Sigmoid colon (tissue), 7 donors: ENCODE data around the gene FILIP1L. TPM values are rescaled to one million over a fixed set of nuclear protein-coding genes. Genes with fewer than 3 reads are reported as not detected.

Experiments used
- DNase-seq: peaks from one replicate; pipeline ENCODE4 v3.0.0-alpha.2; 2019
- H3K27ac ChIP-seq, 4 donors: fragments of 200-600 bp; sonication (generic); one replicate each; pipeline ENCODE4 v1.5.1; 2016 to 2019; ENCODE audit warnings: mild to moderate bottlenecking in 1 of 4
- H3K27me3 ChIP-seq, 3 donors: fragments of 200-600 bp; sonication (generic); one replicate each; pipeline ENCODE4 v1.5.1; 2019; ENCODE audit warnings: mild to moderate bottlenecking in 1 of 3
- H3K36me3 ChIP-seq, 4 donors: fragments of 200-600 bp; sonication (generic); one replicate each; pipeline ENCODE4 v1.5.1; 2016 to 2019
- H3K4me1 ChIP-seq, 4 donors: fragments of 200-600 bp; sonication (generic); one replicate each; pipeline ENCODE4 v1.5.1; 2017 to 2019
- H3K4me3 ChIP-seq, 4 donors: fragments of 200-600 bp; sonication (generic); one replicate each; pipeline ENCODE4 v1.5.1; 2017 to 2019; ENCODE audit warnings: mild to moderate bottlenecking in 2 of 4, moderate library complexity in 1 of 4
- H3K9me3 ChIP-seq, 4 donors: fragments of 200-600 bp in 3 of 4; sonication (generic) in 3 of 4; one replicate each; pipeline versions ENCODE4 v1.5.1 to v1.6.1; 2013 to 2019
- CTCF ChIP-seq, 4 experiments: fragments of 450-650 bp in 3 of 4; fragments of 200-600 bp in 1 of 4; IDR thresholded peaks; one replicate each; pipeline ENCODE4 v1.5.1; 2016 to 2019; ENCODE audit warnings: antibody characterized with exemption in 4 of 4, mild to moderate bottlenecking in 3 of 4, moderate library complexity in 2 of 4
- EP300 ChIP-seq, 4 donors: sonication (generic); formaldehyde crosslinking; IDR thresholded peaks; one replicate each; pipeline ENCODE4 v1.6.1; 2017; ENCODE audit warnings: antibody characterized with exemption in 4 of 4
- POLR2A ChIP-seq, 2 donors: fragments of 450-650 bp; IDR thresholded peaks; one replicate each; pipeline ENCODE4 v1.6.1; 2016; ENCODE audit warnings: antibody characterized with exemption in 2 of 2, mild to moderate bottlenecking in 2 of 2, moderate library complexity in 2 of 2
- POLR2AphosphoS5 ChIP-seq, 4 donors: sonication (generic); formaldehyde crosslinking; IDR thresholded peaks; one replicate each; pipeline ENCODE4 v1.6.1; 2017; ENCODE audit warnings: antibody characterized with exemption in 4 of 4
- WGBS, 2 donors: extraction: QIAGEN DNeasy Blood & Tissue Kit; methylation state at CpG; one replicate each; pipeline ENCODE4 v1.1.7; 2013; 5-methylcytosine and 5-hydroxymethylcytosine counted together
- intact Hi-C: fragments of 100-400 bp; cut with DNase I; formaldehyde crosslinking; loops from one replicate; pipeline ENCODE4 v1.15.1; 2023
- polyA plus RNA-seq, 3 donors: library from polyadenylated mRNA; stranded (reverse); fragments of 200-250 nt; gene quantifications; one replicate each; pipeline ENCODE4 v1.2.3, GENCODE V29; 2013
- total RNA-seq, 4 donors: library from RNA; depleted of rRNA; stranded (reverse); fragments of >200 nt; gene quantifications; one replicate each; pipeline ENCODE4 v1.1.0, GENCODE V29; 2016
- donor health status: healthy with polysubstance abuse.
- donor health status: Bipolar disorder and iron deficiency.
- donor health status: healthy.

Gene FILIP1L
- total and polyA plus RNA-seq, 7 donors, result 6.0 to 93.3 (median 42.5) TPM

GRCh38 chr3:100039075-100039474, 75.2 kb downstream of the FILIP1L start:
- no peaks in the 10 kb centered on the region for H3K27me3 ChIP-seq
- no peaks in the 10 kb centered on the region for H3K9me3 ChIP-seq
- no peak for DNase-seq
- peak overlapping the region in 3 of 4 donors; percentile 87 to 92 (median 91) for H3K27ac ChIP-seq
- intact Hi-C loops, result no loop called here
- TF ChIP-seq POLR2A (IDR thresholded peaks at IDR 0.05) (no peak), EP300 (IDR thresholded peaks at IDR 0.05) (no peak), CTCF (IDR thresholded peaks at IDR 0.05) (no peak), POLR2AphosphoS5 (IDR thresholded peaks at IDR 0.05) (no peak)
- H3K4me3 ChIP-seq, result no peak overlapping the region
- H3K4me1 ChIP-seq, result peaks cover 0 to 50% (median 38%) of the 10 kb centered on the region in 4 donors
- no peaks in the 10 kb centered on the region for H3K36me3 ChIP-seq

- Histone ChIP-seq H3K9me3 (no peaks in the 10 kb centered on the region), H3K27me3 (no peaks in the 10 kb centered on the region), H3K36me3 (no peaks in the 10 kb centered on the region), H3K27ac (peak overlapping the region in 3 of 4 donors; percentile 4 to 59 (median 18)), H3K4me3 (no peak overlapping the region), H3K4me1 (peaks cover 0 to 32% (median 26%) of the 10 kb centered on the region in 4 donors)
- intact Hi-C loops, result no loop called here
- 92% methylated on average over 3 of the region's 3 CpGs for WGBS, 2 donors
- TF ChIP-seq POLR2A (IDR thresholded peaks at IDR 0.05) (no peak), CTCF (IDR thresholded peaks at IDR 0.05) (no peak), POLR2AphosphoS5 (IDR thresholded peaks at IDR 0.05) (no peak), EP300 (IDR thresholded peaks at IDR 0.05) (no peak)
- no peak for DNase-seq
Observed at GRCh38 chr3:100033903-100034471, 80.3 kb downstream of the FILIP1L start.

- Histone ChIP-seq H3K9me3 (no peaks in the 10 kb centered on the region), H3K27ac (peak overlapping the region in 3 of 4 donors; percentile 4 to 59 (median 18)), H3K4me1 (peaks cover 0 to 32% (median 26%) of the 10 kb centered on the region in 4 donors), H3K27me3 (no peaks in the 10 kb centered on the region), H3K36me3 (no peaks in the 10 kb centered on the region), H3K4me3 (no peak overlapping the region)
- WGBS, 2 donors, result 17 to 52% methylated on average over 1 of the region's 1 CpG
- intact Hi-C loops, result no loop called here
- TF ChIP-seq POLR2A (IDR thresholded peaks at IDR 0.05), result no peak
- DNase-seq, result no peak
Observed at GRCh38 chr3:100033184-100033583, 81.1 kb downstream of the FILIP1L start.

- no peaks in the 10 kb centered on the region for H3K9me3 ChIP-seq
- H3K36me3 ChIP-seq, result no peaks in the 10 kb centered on the region
- TF ChIP-seq POLR2AphosphoS5 (IDR thresholded peaks at IDR 0.05) (no peak), CTCF (IDR thresholded peaks at IDR 0.05) (no peak), POLR2A (IDR thresholded peaks at IDR 0.05) (no peak), EP300 (IDR thresholded peaks at IDR 0.05) (no peak)
- intact Hi-C loops, result no loop called here
- WGBS, 2 donors, result 85 to 87% methylated on average over 5 of the region's 5 CpGs
- no peaks in the 10 kb centered on the region for H3K27me3 ChIP-seq
- peaks cover 0 to 32% (median 26%) of the 10 kb centered on the region in 4 donors for H3K4me1 ChIP-seq
- DNase-seq, result no peak
- peak overlapping the region in 1 of 4 donors; percentile 59 for H3K27ac ChIP-seq
- no peak overlapping the region for H3K4me3 ChIP-seq
Observed at GRCh38 chr3:100032243-100032642, 82.1 kb downstream of the FILIP1L start.

GRCh38 chr3:100030914-100031425, 83.3 kb downstream of the FILIP1L start:
- peaks cover 0 to 32% (median 26%) of the 10 kb centered on the region in 4 donors for H3K4me1 ChIP-seq
- no peaks in the 10 kb centered on the region for H3K9me3 ChIP-seq
- DNase-seq, result no peak
- no peaks in the 10 kb centered on the region for H3K27me3 ChIP-seq
- no peak overlapping the region for H3K27ac ChIP-seq
- no peak overlapping the region for H3K4me3 ChIP-seq
- intact Hi-C loops, result no loop called here
- H3K36me3 ChIP-seq, result no peaks in the 10 kb centered on the region
- no peak for TF ChIP-seq CTCF (IDR thresholded peaks at IDR 0.05)
- TF ChIP-seq POLR2A (IDR thresholded peaks at IDR 0.05), result no peak
- no peak for TF ChIP-seq EP300 (IDR thresholded peaks at IDR 0.05)
- TF ChIP-seq POLR2AphosphoS5 (IDR thresholded peaks at IDR 0.05), result no peak
- WGBS, 2 donors, result 94% methylated on average over 1 of the region's 1 CpG
